Measurements from ENCODE around the gene BANP. TPM values are rescaled to one million over a fixed set of nuclear protein-coding genes. Genes with fewer than 3 reads are reported as not detected.
"Not testable (repeated sequence)": the region's sequence is repeated elsewhere in the genome, so short reads cannot be mapped to it uniquely, and the experiment has no call there.

Gene BANP
- total and polyA plus RNA-seq, 2 donors (not counting 3 experiments of a cell fraction or from before 2014, with no cell fraction given), result 22.4 to 33.8 TPM

DNA sequence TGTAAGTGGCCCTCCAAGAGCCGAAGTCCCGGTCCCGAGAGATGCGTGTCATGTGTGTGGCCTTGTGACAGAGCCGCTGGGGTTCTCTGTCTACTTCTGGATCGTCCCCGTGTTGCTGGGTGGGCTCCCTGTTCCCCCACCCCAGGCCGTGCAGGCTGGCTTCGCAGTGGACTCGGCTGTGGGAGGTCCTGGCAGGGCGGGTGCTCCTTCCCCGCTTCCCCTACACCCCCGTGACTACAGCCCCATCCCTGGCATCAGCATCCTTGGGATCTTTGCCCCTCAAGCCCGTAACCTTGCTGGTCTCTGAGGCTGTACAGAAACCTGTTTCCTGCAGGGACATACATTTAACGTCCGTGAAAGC, 136.3 kb downstream of the BANP start:
- Histone ChIP-seq H3K27ac (ENCODE audit: insufficient read depth, low read depth, low read length) (no peak overlapping the region), H3K9ac (replicated peaks; ENCODE audit: extremely low read depth, insufficient read depth, low read length) (no peak overlapping the region), H3K4me2 (ENCODE audit: insufficient read depth, low read length) (no peak overlapping the region), H3K36me3 (ENCODE audit: control insufficient read depth in 2 of 2, extremely low read depth in 1 of 2, insufficient read depth in 2 of 2, low read length in 2 of 2) (no peaks in the 10 kb centered on the region), H3K79me2 (ENCODE audit: control insufficient read depth, insufficient read depth, low read length) (no peaks in the 10 kb centered on the region), H3K4me3 (replicated peaks in 1 of 3; ENCODE audit: insufficient read depth in 1 of 3, low read depth in 1 of 3, low read length in 3 of 3) (no peak overlapping the region), H3K4me1 (ENCODE audit: control insufficient read depth, extremely low read depth, insufficient read depth, low read length) (no peaks in the 10 kb centered on the region), H4K20me1 (replicated peaks; ENCODE audit: control insufficient read depth, extremely low read depth, insufficient read depth, low read length) (no peaks in the 10 kb centered on the region), H3K9me3 (replicated peaks; ENCODE audit: control insufficient read depth, insufficient read depth, low read length) (no peaks in the 10 kb centered on the region), H3K9me1 (replicated peaks; ENCODE audit: control insufficient read depth, extremely low read depth, insufficient read depth, low read length) (no peaks in the 10 kb centered on the region), H2AFZ (ENCODE audit: low read depth, low read length) (no peak overlapping the region), H3K27me3 (ENCODE audit: control insufficient read depth in 2 of 2, insufficient read depth in 2 of 2, low read length in 2 of 2) (peaks cover 0 to 2% of the 10 kb centered on the region in 2 experiments)
- dilution Hi-C loops (cut with MboI; ENCODE audit: extremely low pct_ligation_motif_present, low sequenced_read_pairs), result no loop called here
- ChIA-PET CTCF (no interaction called here), POLR2A (no interaction called here)
- TF ChIP-seq GATA2 (IDR thresholded peaks at IDR 0.05; ENCODE audit: insufficient read depth, insufficient read length, low read depth, low read length) (no peak), POLR2A (IDR thresholded peaks at IDR 0.05; ENCODE audit: low read depth, low read length) (no peak), FOS (IDR thresholded peaks at IDR 0.05; ENCODE audit: borderline replicate concordance, insufficient read depth, low read length) (no peak)
- TF ChIP-seq, protein P1, sequence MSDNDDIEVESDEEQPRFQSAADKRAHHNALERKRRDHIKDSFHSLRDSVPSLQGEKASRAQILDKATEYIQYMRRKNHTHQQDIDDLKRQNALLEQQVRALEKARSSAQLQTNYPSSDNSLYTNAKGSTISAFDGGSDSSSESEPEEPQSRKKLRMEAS (IDR thresholded peaks at IDR 0.05; ENCODE audit: insufficient read depth, insufficient read length), result no peak
- no TSS peak for BruUV-seq (replicated peaks)
- intact Hi-C loops (cut with micrococcal nuclease), result no loop called here
- DNase-seq (ENCODE audit: low read depth, low spot score) (no peak), FAIRE-seq (no peak)

DNA sequence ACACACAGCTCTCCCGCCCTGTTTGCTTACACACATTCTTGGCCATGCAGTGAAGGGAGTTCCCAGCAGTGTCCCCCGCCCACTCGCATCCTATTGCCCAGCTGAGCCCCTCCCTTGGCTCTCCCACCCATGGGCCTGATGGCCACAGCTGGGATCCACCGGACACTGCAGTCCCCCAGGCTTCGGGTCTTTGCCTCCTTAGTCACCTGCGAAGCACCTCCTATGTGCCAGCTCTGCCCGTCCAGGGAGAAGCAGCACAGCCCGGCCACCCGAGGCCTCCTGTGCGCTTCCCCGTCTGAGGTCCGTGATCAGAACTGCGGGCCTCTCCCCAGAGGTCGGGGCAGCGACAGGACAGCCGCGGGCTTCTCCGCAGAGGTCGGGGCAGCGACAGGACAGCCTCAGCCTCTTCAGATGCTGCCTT, 136.9 kb downstream of the BANP start:
- no peak overlapping the region for H3K4me3 ChIP-seq (replicated peaks in 1 of 3; ENCODE audit: insufficient read depth in 1 of 3, low read depth in 1 of 3, low read length in 3 of 3)
- no peak overlapping the region for H3K9ac ChIP-seq (replicated peaks; ENCODE audit: extremely low read depth, insufficient read depth, low read length)
- DNase-seq (ENCODE audit: low read depth, low spot score) (no peak), FAIRE-seq (no peak)
- dilution Hi-C loops (cut with MboI; ENCODE audit: extremely low pct_ligation_motif_present, low sequenced_read_pairs), result no loop called here
- H3K27ac ChIP-seq (ENCODE audit: insufficient read depth, low read depth, low read length), result no peak overlapping the region
- no peaks in the 10 kb centered on the region for H3K36me3 ChIP-seq (ENCODE audit: control insufficient read depth in 2 of 2, extremely low read depth in 1 of 2, insufficient read depth in 2 of 2, low read length in 2 of 2)
- H3K4me2 ChIP-seq (ENCODE audit: insufficient read depth, low read length), result no peak overlapping the region
- H4K20me1 ChIP-seq (replicated peaks; ENCODE audit: control insufficient read depth, extremely low read depth, insufficient read depth, low read length), result no peaks in the 10 kb centered on the region
- CTCF ChIA-PET, result no interaction called here
- POLR2A ChIA-PET, result no interaction called here
- no TSS peak for BruUV-seq (replicated peaks)
- peaks cover 0 to 2% of the 10 kb centered on the region in 2 experiments for H3K27me3 ChIP-seq (ENCODE audit: control insufficient read depth in 2 of 2, insufficient read depth in 2 of 2, low read length in 2 of 2)
- no peak overlapping the region for H2AFZ ChIP-seq (ENCODE audit: low read depth, low read length)
- TF ChIP-seq, protein P1 (IDR thresholded peaks at IDR 0.05; ENCODE audit: insufficient read depth, insufficient read length), result no peak
- no peak for TF ChIP-seq GATA2 (IDR thresholded peaks at IDR 0.05; ENCODE audit: insufficient read depth, insufficient read length, low read depth, low read length)
- no peak for TF ChIP-seq POLR2A (IDR thresholded peaks at IDR 0.05; ENCODE audit: low read depth, low read length)
- TF ChIP-seq FOS (IDR thresholded peaks at IDR 0.05; ENCODE audit: borderline replicate concordance, insufficient read depth, low read length), result no peak
- TF ChIP-seq JUN (IDR thresholded peaks at IDR 0.05; ENCODE audit: borderline replicate concordance, insufficient read depth, insufficient read length, low read depth), result no peak
- no peak for TF ChIP-seq MYC (IDR thresholded peaks at IDR 0.05; ENCODE audit: low read depth, low read length)
- TF ChIP-seq, protein P2, sequence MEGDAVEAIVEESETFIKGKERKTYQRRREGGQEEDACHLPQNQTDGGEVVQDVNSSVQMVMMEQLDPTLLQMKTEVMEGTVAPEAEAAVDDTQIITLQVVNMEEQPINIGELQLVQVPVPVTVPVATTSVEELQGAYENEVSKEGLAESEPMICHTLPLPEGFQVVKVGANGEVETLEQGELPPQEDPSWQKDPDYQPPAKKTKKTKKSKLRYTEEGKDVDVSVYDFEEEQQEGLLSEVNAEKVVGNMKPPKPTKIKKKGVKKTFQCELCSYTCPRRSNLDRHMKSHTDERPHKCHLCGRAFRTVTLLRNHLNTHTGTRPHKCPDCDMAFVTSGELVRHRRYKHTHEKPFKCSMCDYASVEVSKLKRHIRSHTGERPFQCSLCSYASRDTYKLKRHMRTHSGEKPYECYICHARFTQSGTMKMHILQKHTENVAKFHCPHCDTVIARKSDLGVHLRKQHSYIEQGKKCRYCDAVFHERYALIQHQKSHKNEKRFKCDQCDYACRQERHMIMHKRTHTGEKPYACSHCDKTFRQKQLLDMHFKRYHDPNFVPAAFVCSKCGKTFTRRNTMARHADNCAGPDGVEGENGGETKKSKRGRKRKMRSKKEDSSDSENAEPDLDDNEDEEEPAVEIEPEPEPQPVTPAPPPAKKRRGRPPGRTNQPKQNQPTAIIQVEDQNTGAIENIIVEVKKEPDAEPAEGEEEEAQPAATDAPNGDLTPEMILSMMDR (IDR thresholded peaks at IDR 0.05; ENCODE audit: extremely low read depth in 1 of 2, insufficient read depth in 1 of 2, low read depth in 1 of 2, low read length in 2 of 2), result no peak
- no peaks in the 10 kb centered on the region for H3K9me3 ChIP-seq (replicated peaks; ENCODE audit: control insufficient read depth, insufficient read depth, low read length)
- H3K4me1 ChIP-seq (ENCODE audit: control insufficient read depth, extremely low read depth, insufficient read depth, low read length), result no peaks in the 10 kb centered on the region
- H3K9me1 ChIP-seq (replicated peaks; ENCODE audit: control insufficient read depth, extremely low read depth, insufficient read depth, low read length), result no peaks in the 10 kb centered on the region
- no peaks in the 10 kb centered on the region for H3K79me2 ChIP-seq (ENCODE audit: control insufficient read depth, insufficient read depth, low read length)
- intact Hi-C loops (cut with micrococcal nuclease), result no loop called here

DNA sequence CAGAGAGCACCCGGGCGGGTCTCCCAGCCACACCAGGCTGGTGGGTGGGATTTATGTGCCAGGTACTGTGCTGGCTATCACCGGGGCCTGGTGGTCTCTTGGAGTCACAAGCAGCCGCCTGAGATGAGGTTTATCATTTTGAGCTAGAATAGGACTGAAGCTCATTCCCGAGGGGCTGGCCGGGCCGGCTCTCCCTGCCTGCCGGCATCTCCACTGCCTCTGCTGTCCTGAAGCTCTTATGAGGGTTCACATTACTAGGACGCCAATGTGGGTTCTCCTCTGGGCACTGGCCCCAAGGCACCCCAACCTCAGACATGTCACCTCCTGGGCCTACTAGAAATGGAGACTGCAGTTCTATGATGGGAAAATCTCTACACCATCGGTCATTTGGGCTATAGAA, 137.4 kb downstream of the BANP start:
- not testable (repeated sequence) for FAIRE-seq

More for the DNA sequence above, 137.4 kb downstream of the BANP start:
- intact Hi-C loops (cut with micrococcal nuclease); POLR2A ChIA-PET; H3K27me3 ChIP-seq (ENCODE audit: control insufficient read depth in 2 of 2, insufficient read depth in 2 of 2, low read length in 2 of 2); H3K27ac ChIP-seq (ENCODE audit: insufficient read depth, low read depth, low read length); H3K36me3 ChIP-seq (ENCODE audit: control insufficient read depth in 2 of 2, extremely low read depth in 1 of 2, insufficient read depth in 2 of 2, low read length in 2 of 2); DNase-seq (ENCODE audit: low read depth, low spot score); CTCF ChIA-PET; H3K4me3 ChIP-seq (replicated peaks in 1 of 3; ENCODE audit: insufficient read depth in 1 of 3, low read depth in 1 of 3, low read length in 3 of 3); H3K9ac ChIP-seq (replicated peaks; ENCODE audit: extremely low read depth, insufficient read depth, low read length); BruUV-seq (replicated peaks); H3K9me1 ChIP-seq (replicated peaks; ENCODE audit: control insufficient read depth, extremely low read depth, insufficient read depth, low read length); dilution Hi-C loops (cut with MboI; ENCODE audit: extremely low pct_ligation_motif_present, low sequenced_read_pairs); H3K4me1 ChIP-seq (ENCODE audit: control insufficient read depth, extremely low read depth, insufficient read depth, low read length); H2AFZ ChIP-seq (ENCODE audit: low read depth, low read length); H3K4me2 ChIP-seq (ENCODE audit: insufficient read depth, low read length); H3K79me2 ChIP-seq (ENCODE audit: control insufficient read depth, insufficient read depth, low read length); H4K20me1 ChIP-seq (replicated peaks; ENCODE audit: control insufficient read depth, extremely low read depth, insufficient read depth, low read length); H3K9me3 ChIP-seq (replicated peaks; ENCODE audit: control insufficient read depth, insufficient read depth, low read length): not testable (repeated sequence)

Measured in endothelial cell of umbilical vein (primary cell).